Right cardiac atrium (tissue), 5 donors: ENCODE data around the gene LDLRAP1. TPM values are rescaled to one million over a fixed set of nuclear protein-coding genes. Genes with fewer than 3 reads are reported as not detected.
"Not testable (repeated sequence)": the region's sequence is repeated elsewhere in the genome, so short reads cannot be mapped to it uniquely, and the experiment has no call there.

ENCODE experiments used
- ATAC-seq, 2 donors: fragments of 200-7000 bp; cut with Tn5 transposase; one replicate each; pipeline versions ENCODE4 v1.8.0 to v1.9.1; 2020; ENCODE audit warnings: moderate library complexity in 2 of 2, mild to moderate bottlenecking in 1 of 2
- DNase-seq, 3 donors: peaks; one replicate each; pipeline ENCODE4 v3.0.0-alpha.2; 2020
- H3K27ac ChIP-seq: one replicate; pipeline ENCODE4 v1.5.1; 2013; ENCODE audit warnings: mild to moderate bottlenecking, low read length, control low read depth, moderate library complexity
- H3K27me3 ChIP-seq: one replicate; pipeline ENCODE4 v1.6.1; 2013; ENCODE audit not compliant: control insufficient read depth, insufficient read depth
- H3K4me1 ChIP-seq: one replicate; pipeline ENCODE4 v1.6.1; 2013; ENCODE audit warnings: low read length; ENCODE audit not compliant: control insufficient read depth, insufficient read depth
- H3K4me3 ChIP-seq: one replicate; pipeline ENCODE4 v1.5.1; 2013; ENCODE audit warnings: low read length, control low read depth
- H3K9me3 ChIP-seq: one replicate; pipeline ENCODE4 v1.6.1; 2013; ENCODE audit warnings: low read length; ENCODE audit not compliant: control insufficient read depth
- WGBS: extraction: QIAGEN DNeasy Blood & Tissue Kit; methylation state at CpG from one replicate; pipeline ENCODE4 v1.1.7; 2013; 5-methylcytosine and 5-hydroxymethylcytosine counted together
- intact Hi-C, 4 donors: fragments of 100-400 bp; cut with DNase I; formaldehyde crosslinking; loops; one replicate each; pipeline versions ENCODE4 v1.11.0 to v1.14.0; 2022 to 2023
- polyA plus RNA-seq: library from polyadenylated mRNA; stranded (reverse); fragments of 200-250 nt; gene quantifications from one replicate; pipeline ENCODE4 v1.2.3, GENCODE V29; 2013
- total RNA-seq, 4 donors: library from RNA; stranded (reverse); fragmentation: NEBNext Ultra II Directional; extraction: Animal tissue kit (Norgen Biotek cat#: 25700); gene quantifications; one replicate each; pipeline ENCODE4 v1.2.1, GENCODE V29; 2021
- donor health status: healthy with polysubstance abuse.
- donor health status: DM: no; HTN: yes; CAD: no.
- donor health status: DM: no; HTN: no; CAD: no.
- donor health status: DM: no; HTN: yes; CAD: no; lungs with severe emphysema.
- donor health status: DM: yes; HTN: yes; CAD: no.

LDLRAP1 gene
- total and polyA plus RNA-seq, 5 donors = 6.0 to 10.2 (median 8.7) TPM

- intact Hi-C loops = no loop called here
These were observed 51.6 kb downstream of the LDLRAP1 start for GRCh38 chr1:25594971-25595370.

GRCh38 chr1:25596641-25597040 is 53.2 kb downstream of the LDLRAP1 start:
- H3K4me1 ChIP-seq, DNase-seq, H3K27ac ChIP-seq, intact Hi-C loops, H3K27me3 ChIP-seq, H3K4me3 ChIP-seq, H3K9me3 ChIP-seq, ATAC-seq: not testable (repeated sequence)
- WGBS = 95% methylated on average over 5 of the region's 5 CpGs

More at GRCh38 chr1:25594971-25595370, 51.6 kb downstream of the LDLRAP1 start:
- H3K27ac ChIP-seq = no peak overlapping the region
- H3K9me3 ChIP-seq = peaks cover 1% of the 10 kb centered on the region
- no peak overlapping the region for H3K4me3 ChIP-seq
- H3K27me3 ChIP-seq = no peaks in the 10 kb centered on the region
- ATAC-seq (no peak), DNase-seq (no peak)
- H3K4me1 ChIP-seq = no peaks in the 10 kb centered on the region
- WGBS = 64% methylated on average over 2 of the region's 2 CpGs

- no peak overlapping the region for H3K4me3 ChIP-seq
- no peak for DNase-seq
- ATAC-seq = no peak
- H3K9me3 ChIP-seq = peaks cover 1% of the 10 kb centered on the region
- no peak overlapping the region for H3K27ac ChIP-seq
- H3K4me1 ChIP-seq = no peaks in the 10 kb centered on the region
- 91% methylated on average over 1 of the region's 1 CpG for whole genome bisulfite sequencing
- H3K27me3 ChIP-seq = no peaks in the 10 kb centered on the region
- intact Hi-C loops = no loop called here
These were observed 55.5 kb downstream of the LDLRAP1 start for GRCh38 chr1:25598879-25599278.

- ATAC-seq (no peak), DNase-seq (no peak)
- Histone ChIP-seq H3K4me3 (no peak overlapping the region), H3K27me3 (no peaks in the 10 kb centered on the region), H3K9me3 (peaks cover 1% of the 10 kb centered on the region), H3K4me1 (no peaks in the 10 kb centered on the region), H3K27ac (no peak overlapping the region)
- WGBS = 89% methylated on average over 7 of the region's 7 CpGs
- intact Hi-C loops = no loop called here
These were observed 56.7 kb downstream of the LDLRAP1 start for GRCh38 chr1:25599969-25600610.

- H3K4me3 ChIP-seq, DNase-seq, H3K27me3 ChIP-seq, H3K4me1 ChIP-seq, H3K9me3 ChIP-seq, H3K27ac ChIP-seq, ATAC-seq, intact Hi-C loops: not testable (repeated sequence)
- 82% methylated on average over 5 of the region's 5 CpGs for WGBS
These were observed 57.7 kb downstream of the LDLRAP1 start for GRCh38 chr1:25600971-25601699.

GRCh38 chr1:25603779-25604538 is 60.6 kb downstream of the LDLRAP1 start:
- H3K27me3 ChIP-seq, H3K4me3 ChIP-seq, H3K9me3 ChIP-seq, intact Hi-C loops, H3K4me1 ChIP-seq, H3K27ac ChIP-seq, ATAC-seq: not testable (repeated sequence)
- WGBS = 93% methylated on average over 46 of the region's 55 CpGs
- DNase-seq = peak in 1 of 3 donors; percentile 51

GRCh38 chr1:25607123-25607522 is 63.7 kb downstream of the LDLRAP1 start:
- WGBS = 93% methylated on average over 5 of the region's 5 CpGs
- H3K4me1 ChIP-seq = no peaks in the 10 kb centered on the region
- intact Hi-C loops = no loop called here

GRCh38 chr1:25608488-25609178 is 65.2 kb downstream of the LDLRAP1 start:
- DNase-seq (peak; percentile 85 to 96 (median 92)), ATAC-seq (peak; percentile 84 to 87)
- Histone ChIP-seq H3K4me1 (no peaks in the 10 kb centered on the region), H3K27me3 (no peaks in the 10 kb centered on the region), H3K4me3 (no peak overlapping the region), H3K9me3 (no peaks in the 10 kb centered on the region), H3K27ac (no peak overlapping the region)
- intact Hi-C loops = loop anchor here in 1 of 4 donors (2.0 kb wide), 1 partner anchor 188 kb away; no protein-coding TSS in a partner anchor
- 22% methylated on average over 15 of the region's 15 CpGs for WGBS

More at GRCh38 chr1:25607123-25607522, 63.7 kb downstream of the LDLRAP1 start:
- H3K4me3 ChIP-seq = no peak overlapping the region
- H3K27ac ChIP-seq = no peak overlapping the region
- H3K27me3 ChIP-seq = no peaks in the 10 kb centered on the region
- no peak for ATAC-seq
- DNase-seq = no peak
- H3K9me3 ChIP-seq = no peaks in the 10 kb centered on the region

- DNase-seq (peak in 1 of 3 donors; percentile 44), ATAC-seq (no peak)
- 53% methylated on average over 6 of the region's 6 CpGs for WGBS
- Histone ChIP-seq H3K9me3 (no peaks in the 10 kb centered on the region), H3K4me1 (no peaks in the 10 kb centered on the region), H3K27me3 (no peaks in the 10 kb centered on the region), H3K4me3 (no peak overlapping the region), H3K27ac (no peak overlapping the region)
- intact Hi-C loops = loop anchor here in 2 of 4 donors (2.0 to 10.0 kb wide), 2 partner anchors 75 to 187 kb away; no protein-coding TSS in a partner anchor
These were observed 66.5 kb downstream of the LDLRAP1 start for GRCh38 chr1:25609921-25610320.

GRCh38 chr1:25610822-25611630 is 67.6 kb downstream of the LDLRAP1 start:
- no peaks in the 10 kb centered on the region for H3K27me3 ChIP-seq
- WGBS = 48% methylated on average over 8 of the region's 8 CpGs
- H3K9me3 ChIP-seq = no peaks in the 10 kb centered on the region
- DNase-seq = peak in 2 of 3 donors; percentile 37 to 44
- intact Hi-C loops = loop anchor here in 2 of 4 donors (2.0 to 10.0 kb wide), 2 partner anchors 74 to 186 kb away; no protein-coding TSS in a partner anchor
- ATAC-seq = no peak
- no peak overlapping the region for H3K4me3 ChIP-seq
- no peak overlapping the region for H3K27ac ChIP-seq
- peaks cover 2% of the 10 kb centered on the region for H3K4me1 ChIP-seq
